Upper lobe of left lung (tissue), 4 donors: ENCODE data around the gene SLC9A7.

Source experiments
- EP300 ChIP-seq, 4 donors: sonication (generic); formaldehyde crosslinking; IDR thresholded peaks; one replicate each; pipeline ENCODE4 v1.5.1; 2017; ENCODE audit warnings: antibody characterized with exemption in 4 of 4, control low read depth in 2 of 4
- POLR2A ChIP-seq, 4 donors: fragments of 450-650 bp; IDR thresholded peaks; one replicate each; pipeline ENCODE4 v1.5.1; 2016 to 2017; ENCODE audit warnings: antibody characterized with exemption in 4 of 4, mild to moderate bottlenecking in 2 of 4
- POLR2AphosphoS5 ChIP-seq, 2 donors: sonication (generic); formaldehyde crosslinking; IDR thresholded peaks; one replicate each; pipeline ENCODE4 v1.5.1; 2017; ENCODE audit warnings: antibody characterized with exemption in 2 of 2
- TF ChIP-seq, protein P1 (sequence below), 6 experiments: fragments of 450-650 bp in 4 of 6; fragments of 200-600 bp in 2 of 6; sonication (generic) in 2 of 6; IDR thresholded peaks; one replicate each; pipeline ENCODE4 v1.5.1; 2016 to 2019; ENCODE audit warnings: antibody characterized with exemption in 6 of 6

DNA sequence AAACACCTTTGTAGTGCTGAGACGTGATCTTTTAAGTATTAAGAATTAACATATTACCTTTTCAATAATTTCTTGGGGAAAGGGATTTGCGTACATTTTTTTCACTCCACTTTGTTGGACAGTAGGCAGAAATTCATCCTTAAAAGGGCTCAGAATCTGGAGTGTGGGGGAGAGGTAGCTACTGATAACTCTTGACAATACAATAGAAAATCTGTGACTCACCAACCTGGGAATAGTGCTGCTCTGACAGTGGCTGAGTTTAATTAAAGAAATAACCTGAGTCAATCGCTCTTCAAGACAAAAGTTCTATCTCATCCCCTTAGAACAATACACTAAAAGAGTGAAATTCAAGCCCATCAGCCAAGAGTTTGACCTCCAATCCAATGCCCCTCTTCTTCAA is 60.2 kb downstream of the SLC9A7 start:
- TF ChIP-seq POLR2AphosphoS5 (IDR thresholded peaks at IDR 0.05) (no peak), EP300 (IDR thresholded peaks at IDR 0.05) (no peak), POLR2A (IDR thresholded peaks at IDR 0.05) (no peak)
- TF ChIP-seq, protein P1, sequence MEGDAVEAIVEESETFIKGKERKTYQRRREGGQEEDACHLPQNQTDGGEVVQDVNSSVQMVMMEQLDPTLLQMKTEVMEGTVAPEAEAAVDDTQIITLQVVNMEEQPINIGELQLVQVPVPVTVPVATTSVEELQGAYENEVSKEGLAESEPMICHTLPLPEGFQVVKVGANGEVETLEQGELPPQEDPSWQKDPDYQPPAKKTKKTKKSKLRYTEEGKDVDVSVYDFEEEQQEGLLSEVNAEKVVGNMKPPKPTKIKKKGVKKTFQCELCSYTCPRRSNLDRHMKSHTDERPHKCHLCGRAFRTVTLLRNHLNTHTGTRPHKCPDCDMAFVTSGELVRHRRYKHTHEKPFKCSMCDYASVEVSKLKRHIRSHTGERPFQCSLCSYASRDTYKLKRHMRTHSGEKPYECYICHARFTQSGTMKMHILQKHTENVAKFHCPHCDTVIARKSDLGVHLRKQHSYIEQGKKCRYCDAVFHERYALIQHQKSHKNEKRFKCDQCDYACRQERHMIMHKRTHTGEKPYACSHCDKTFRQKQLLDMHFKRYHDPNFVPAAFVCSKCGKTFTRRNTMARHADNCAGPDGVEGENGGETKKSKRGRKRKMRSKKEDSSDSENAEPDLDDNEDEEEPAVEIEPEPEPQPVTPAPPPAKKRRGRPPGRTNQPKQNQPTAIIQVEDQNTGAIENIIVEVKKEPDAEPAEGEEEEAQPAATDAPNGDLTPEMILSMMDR (IDR thresholded peaks at IDR 0.05) = no peak
